HG03280 (cell line): ENCODE measurements around the gene RPP30.
"Not testable (repeated sequence)": the region's sequence is repeated elsewhere in the genome, so short reads cannot be mapped to it uniquely, and the experiment has no call there.

Source experiments
- ATAC-seq: cut with Tn5 transposase; IDR thresholded peaks from one replicate; pipeline ENCODE4 v1.9.1; 2021; ENCODE audit warnings: mild to moderate bottlenecking, moderate library complexity; ENCODE audit not compliant: unreplicated experiment

The RPP30 gene

DNA sequence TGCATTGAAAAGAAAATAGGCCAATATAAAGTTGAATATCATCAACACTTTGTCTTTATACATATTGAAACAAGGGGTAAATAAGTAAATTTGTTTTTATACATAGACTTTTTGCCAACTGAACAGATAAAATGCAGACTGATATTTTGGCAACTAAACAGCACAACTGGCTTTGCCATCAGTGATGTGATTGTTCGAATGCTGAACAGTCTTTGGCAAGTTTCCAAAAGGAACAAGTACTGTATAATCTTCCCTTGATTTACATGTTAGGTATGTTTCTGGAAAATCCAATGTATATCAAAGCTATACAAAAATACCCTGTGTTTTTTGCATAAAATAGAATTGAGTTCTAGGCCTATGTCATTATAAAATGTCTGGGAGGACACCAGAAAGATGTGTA lies 67.3 kb downstream of the RPP30 start:
- no peak for ATAC-seq

DNA sequence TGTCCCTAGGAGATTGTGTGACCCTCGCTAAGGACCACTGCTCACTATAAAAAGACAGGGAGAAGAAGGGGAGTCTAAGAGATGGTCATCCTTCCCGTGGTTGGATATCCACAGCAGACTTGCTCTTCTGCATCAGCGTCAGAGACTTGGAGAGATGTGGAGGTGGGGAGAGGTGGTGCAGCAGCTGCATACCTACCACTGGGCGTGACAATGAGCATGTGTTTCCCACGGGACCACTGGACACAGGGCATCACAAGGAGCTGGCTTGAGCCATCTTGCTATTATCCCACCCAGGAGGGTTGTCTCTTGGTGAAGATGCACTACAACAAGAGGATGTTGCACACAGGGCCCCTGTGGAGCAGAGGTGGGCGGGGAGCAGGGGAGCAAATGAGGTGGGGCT lies 67.9 kb downstream of the RPP30 start:
- ATAC-seq = no peak

- not testable (repeated sequence) for ATAC-seq
These were observed 71.2 kb downstream of the RPP30 start for GRCh38 chr10:90942980-90943379.

DNA sequence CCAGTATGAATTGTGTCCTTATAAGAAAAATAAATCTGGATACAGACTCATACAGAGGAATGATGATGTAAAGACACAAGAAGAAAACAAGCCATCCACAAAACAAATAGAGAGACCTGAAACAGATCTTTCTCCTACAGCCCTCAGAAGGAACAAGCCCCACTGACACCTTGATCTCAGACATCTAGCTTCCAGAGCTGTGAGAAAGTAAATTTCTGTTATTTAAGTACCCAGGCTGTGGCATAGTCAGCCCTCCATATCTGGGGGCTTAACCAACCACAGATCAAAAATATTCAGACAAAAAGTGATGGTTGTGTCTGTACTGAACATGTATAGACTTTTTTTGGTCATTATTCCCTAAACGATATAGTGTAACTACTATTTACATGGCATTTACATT lies 73.0 kb downstream of the RPP30 start:
- ATAC-seq = no peak

GRCh38 chr10:90945491-90946070 lies 73.8 kb downstream of the RPP30 start:
- no peak for ATAC-seq

DNA sequence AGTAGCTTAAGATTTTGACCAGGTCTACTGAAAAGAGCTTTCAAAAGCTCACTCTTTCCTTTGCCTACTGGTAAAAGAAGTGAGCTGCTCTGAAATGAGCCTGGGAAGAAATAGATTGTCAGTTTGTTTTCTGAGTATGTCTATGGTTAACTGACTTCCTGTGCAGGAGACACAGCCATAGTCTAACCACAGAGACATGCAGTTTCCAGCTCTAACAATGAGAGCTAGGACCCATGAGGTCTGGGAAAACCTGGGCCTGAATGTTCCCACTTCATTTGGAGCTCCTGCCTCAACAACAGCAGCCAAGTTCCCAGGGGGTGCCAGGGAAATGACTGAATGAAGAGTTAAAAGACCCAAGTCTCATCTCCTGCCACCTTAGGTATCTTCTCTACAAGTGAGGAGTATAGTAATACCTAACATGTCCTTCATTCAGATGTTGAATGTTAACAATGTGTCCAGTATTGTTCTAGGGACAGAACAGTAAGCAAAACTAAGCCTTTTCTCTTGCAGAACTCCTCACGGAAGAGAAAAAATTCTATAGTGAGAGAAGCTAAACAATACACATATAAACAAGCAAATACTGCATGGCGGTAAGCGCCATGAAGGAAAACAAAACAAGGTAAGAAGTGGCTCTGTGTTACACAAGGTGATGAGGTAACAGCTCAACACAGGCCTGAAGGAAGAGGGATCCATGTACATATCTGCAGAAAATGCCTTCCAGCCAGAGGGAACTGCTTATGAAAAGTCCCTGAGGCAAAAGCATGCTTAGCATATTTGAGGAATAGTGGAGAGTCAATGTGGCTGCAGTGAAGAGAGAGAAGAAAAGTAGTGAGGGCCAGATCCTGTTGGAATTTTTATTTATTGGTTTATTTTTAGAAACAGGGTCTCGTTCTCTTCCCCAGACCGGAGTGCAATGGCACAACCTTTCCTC lies 75.5 kb downstream of the RPP30 start:
- no peak for ATAC-seq
